ENCODE data around the gene PNPLA7.
"Not testable (repeated sequence)": the region's sequence is repeated elsewhere in the genome, so short reads cannot be mapped to it uniquely, and the experiment has no call there.

PNPLA7 gene

DNA sequence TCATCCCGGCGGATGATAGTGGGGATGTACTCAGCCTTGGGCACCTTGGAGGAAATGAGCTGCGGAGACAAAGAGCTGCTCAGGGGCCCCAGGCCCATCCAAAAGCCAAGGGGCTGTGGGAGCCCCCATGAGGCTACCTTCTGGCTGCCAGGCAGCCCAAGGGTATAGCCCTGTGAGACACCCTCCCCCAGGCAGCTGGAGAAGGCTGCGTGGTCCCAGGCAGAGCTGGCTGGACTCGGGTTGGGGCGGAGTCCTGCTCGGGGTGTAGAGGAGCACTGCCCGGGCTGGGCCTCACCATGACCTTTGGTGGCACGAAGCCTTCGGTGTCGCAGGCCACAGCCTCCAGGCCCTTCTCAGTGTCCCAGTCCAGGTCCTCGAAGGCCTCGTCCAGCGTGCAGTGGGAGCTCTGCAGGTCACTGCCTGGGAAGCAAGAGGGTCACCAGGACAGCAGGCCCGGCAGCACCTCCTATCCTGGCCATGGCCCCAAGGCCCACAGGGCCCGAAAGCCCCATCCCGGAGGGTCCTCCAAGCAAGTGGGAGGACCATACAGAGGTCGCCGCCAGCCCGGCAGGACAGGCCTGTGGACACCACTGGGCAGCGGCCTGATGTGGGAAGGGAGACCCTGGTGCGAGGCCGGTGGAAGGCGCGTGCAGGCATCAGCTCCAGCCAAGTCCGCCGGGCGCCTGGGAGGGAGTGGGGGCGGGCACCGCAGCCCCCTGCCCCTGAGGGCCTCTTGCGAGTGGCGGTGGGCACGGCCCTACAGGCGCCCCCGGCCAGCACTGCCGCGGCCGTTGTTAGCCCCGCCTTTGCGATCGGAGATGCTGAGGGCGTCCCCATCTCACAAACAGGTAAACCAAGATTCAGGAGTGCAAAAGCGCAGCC, 97.2 kb downstream of the PNPLA7 start:
- FAIRE-seq: no peak
- no peak for DNase-seq (ENCODE audit: insufficient read length, low spot score)

DNA sequence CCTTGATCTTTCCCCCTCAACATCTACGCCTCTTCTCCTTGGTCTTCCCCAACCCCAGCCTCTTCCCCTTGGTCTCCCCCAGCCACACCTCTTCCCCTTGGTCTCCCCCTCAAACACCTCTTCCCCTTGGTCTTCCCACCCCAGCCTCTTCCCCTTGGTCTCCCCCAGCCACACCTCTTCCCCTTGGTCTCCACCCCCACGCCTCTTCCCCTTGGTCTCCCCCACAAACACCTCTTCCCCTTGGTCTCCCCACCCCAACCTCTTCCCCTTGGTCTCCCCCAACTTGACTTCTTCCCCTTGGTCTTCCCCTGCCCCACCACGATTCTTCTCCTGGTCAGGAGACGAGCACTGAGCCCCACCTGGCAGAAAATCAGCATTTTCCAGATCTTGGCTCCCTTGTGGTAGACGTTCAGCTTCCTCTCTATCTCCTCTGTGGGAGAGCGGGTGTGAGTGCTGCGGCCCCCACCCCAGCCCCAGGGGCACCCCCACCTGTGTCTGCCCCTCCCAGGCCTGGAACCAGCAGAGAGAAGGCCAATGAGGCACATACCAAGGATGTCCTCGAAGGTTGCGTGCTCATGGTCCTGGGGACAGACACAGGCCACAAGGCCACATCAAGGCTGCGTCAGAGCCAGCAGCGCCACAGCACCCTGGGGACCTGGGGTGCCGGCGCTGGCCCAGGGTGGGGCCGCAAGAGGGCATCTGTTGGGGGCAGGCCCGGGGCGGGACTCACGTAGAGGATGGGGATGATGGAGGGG, 98.0 kb downstream of the PNPLA7 start:
- FAIRE-seq: no peak
- DNase-seq (ENCODE audit: insufficient read length, low spot score): no peak

GRCh38 chr9:137451264-137452005, 98.8 kb downstream of the PNPLA7 start:
- not testable (repeated sequence) for DNase-seq (ENCODE audit: insufficient read length, low spot score); FAIRE-seq

DNA sequence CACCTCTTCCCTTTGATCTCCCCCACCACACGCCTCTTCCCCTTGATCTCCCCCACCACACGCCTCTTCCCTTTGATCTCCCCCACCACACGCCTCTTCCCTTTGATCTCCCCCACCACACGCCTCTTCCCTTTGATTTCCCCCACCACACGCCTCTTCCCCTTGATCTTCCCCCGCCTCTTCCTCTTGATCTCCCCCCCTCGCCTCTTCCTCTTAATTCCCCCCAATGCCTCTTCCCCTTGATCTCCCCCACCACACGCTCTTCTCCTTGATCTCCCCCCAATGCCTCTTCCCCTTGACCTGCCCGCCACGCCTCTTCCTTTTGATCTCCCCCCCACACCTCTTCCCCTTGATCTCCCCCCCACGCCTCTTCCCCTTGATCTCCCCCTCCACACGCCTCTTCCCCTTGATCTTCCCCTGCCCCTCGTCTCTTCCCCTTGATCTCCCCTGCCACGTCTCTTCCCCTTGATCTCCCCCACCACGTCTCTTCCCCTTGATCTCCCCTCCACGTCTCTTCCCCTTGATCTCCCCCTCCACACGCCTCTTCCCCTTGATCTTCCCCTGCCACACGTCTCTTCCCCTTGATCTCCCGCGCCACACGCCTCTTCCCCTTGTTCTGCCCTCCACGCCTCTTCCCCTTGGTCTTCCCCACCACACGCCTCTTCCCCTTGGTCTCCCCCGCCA, 99.5 kb downstream of the PNPLA7 start:
- FAIRE-seq; DNase-seq (ENCODE audit: insufficient read length, low spot score): not testable (repeated sequence)

DNA sequence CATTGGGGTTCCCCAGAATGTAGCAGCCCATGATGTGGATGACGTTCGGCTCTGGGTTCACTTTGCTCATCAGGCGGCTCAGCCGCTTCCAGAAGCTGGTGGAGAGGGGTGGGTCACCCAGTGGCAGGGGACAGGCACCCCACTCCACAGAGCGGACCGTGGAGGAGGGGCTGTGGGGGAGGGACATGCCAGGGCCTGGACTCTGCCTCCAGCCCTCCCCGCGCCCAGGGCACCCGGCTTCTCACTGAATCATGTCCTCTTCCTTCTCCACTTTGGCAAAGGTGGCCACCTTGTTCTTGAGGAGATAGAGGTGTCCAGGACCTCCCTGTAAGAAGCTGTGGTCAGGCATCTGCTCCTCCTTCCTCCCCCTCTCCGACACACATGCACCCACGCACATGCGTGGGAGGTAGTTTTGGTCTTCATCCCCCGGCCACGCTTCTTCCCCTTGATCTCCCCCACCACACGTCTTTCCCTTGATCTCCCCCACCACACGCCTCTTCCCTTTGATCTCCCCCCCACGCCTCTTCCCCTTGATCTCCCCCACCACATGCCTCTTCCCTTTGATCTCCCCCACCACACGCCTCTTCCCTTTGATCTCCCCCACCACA, 100.2 kb downstream of the PNPLA7 start:
- no peak for FAIRE-seq
- DNase-seq (ENCODE audit: insufficient read length, low spot score): no peak

- FAIRE-seq (no peak), DNase-seq (ENCODE audit: insufficient read length, low spot score) (no peak)
These were observed 100.9 kb downstream of the PNPLA7 start for GRCh38 chr9:137449081-137449844.

GRCh38 chr9:137448602-137448962, 101.6 kb downstream of the PNPLA7 start:
- no peak for DNase-seq (ENCODE audit: insufficient read length, low spot score)
- FAIRE-seq: no peak

GRCh38 chr9:137447722-137448601, 102.2 kb downstream of the PNPLA7 start:
- FAIRE-seq: no peak
- no peak for DNase-seq (ENCODE audit: insufficient read length, low spot score)

- FAIRE-seq (no peak), DNase-seq (ENCODE audit: insufficient read length, low spot score) (no peak)
These were observed 103.2 kb downstream of the PNPLA7 start for GRCh38 chr9:137446851-137447471.

DNA sequence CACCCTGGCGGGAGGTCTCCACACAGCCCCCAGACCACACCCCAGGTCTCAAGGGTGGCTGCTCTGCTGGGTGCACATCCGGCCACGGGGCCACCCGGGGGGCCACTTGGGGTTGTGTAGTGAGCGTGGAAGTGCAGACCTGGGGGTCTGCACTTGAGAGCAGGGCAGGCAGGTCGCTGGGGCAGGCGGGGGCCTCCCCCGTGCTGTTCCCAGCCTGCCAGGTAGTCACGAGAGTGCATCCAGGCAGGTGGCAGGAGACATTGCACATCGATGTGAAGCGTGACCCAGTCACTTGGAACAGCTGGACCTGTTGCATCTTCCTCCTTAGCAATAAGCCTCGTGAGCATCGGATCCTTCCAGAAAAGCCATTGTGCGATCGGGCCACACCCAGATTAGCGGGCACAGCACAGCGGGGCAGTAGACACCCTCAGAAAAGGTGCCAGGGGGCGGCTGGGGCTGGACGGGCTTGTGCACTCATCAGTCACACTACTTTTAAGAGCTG, 104.2 kb downstream of the PNPLA7 start:
- no peak for DNase-seq (ENCODE audit: insufficient read length, low spot score)
- no peak for FAIRE-seq

DNA sequence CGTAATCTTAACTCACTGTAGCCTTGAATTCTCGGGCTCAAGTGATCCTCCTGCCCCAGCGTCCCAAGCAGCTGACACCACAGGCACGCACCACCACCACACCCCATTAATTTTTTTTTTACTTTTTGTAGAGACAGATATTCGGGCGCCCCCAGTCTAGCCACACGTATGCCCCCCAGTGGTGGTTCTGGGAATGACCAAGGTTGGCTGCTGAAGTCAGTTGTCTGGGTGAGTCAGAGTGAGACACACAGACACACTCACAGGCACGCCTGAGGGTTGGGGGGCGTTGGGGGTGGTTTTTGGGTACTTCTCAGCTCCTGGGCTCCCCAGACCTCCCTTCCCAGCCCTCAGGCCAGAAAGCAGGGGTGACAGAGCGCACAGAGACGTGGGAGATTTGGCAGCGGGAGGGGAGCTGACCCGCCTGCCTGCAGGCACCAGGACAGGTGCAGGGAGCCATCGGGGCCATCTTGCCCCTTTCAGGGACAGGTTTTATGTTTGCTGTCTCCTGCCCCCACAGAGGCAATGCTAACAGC, 104.9 kb downstream of the PNPLA7 start:
- DNase-seq (ENCODE audit: insufficient read length, low spot score) (peak; percentile 90), FAIRE-seq (peak; percentile 90)

DNA sequence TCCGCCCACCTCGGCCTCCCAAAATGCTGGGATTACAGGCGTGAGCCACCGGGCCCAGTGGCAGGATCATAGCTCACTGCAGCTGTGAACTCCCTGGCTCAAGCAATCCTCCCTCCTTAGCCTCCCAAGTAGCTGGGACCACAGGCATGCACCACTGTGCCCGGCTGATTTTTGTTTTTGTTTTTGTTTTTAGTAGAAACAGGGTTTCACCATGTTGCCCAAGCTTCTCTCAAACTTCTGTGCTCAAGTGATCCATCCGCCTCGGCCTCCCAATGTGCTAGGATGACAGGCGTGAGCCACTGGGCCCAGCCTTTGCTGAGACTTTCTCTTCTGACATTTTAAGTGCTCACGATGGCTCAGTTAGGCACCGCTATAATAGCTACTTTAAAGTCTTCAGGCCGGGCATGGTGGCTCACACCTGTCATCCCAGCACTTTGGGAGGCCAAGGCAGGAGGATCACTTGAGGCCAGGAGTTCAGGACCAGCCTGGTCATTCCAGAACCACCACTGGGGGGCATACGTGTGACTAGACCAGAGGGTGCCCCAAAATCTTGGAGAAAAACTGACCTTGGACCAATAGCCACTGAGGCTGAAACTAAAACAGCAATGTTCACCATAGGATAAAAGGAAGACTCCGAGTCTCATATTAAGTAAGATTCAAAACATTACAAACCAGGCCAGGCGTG, 106.0 kb downstream of the PNPLA7 start:
- no peak for FAIRE-seq
- no peak for DNase-seq (ENCODE audit: insufficient read length, low spot score)

GRCh38 chr9:137441935-137442321, 108.3 kb downstream of the PNPLA7 start:
- FAIRE-seq (no peak), DNase-seq (ENCODE audit: insufficient read length, low spot score) (no peak)

DNA sequence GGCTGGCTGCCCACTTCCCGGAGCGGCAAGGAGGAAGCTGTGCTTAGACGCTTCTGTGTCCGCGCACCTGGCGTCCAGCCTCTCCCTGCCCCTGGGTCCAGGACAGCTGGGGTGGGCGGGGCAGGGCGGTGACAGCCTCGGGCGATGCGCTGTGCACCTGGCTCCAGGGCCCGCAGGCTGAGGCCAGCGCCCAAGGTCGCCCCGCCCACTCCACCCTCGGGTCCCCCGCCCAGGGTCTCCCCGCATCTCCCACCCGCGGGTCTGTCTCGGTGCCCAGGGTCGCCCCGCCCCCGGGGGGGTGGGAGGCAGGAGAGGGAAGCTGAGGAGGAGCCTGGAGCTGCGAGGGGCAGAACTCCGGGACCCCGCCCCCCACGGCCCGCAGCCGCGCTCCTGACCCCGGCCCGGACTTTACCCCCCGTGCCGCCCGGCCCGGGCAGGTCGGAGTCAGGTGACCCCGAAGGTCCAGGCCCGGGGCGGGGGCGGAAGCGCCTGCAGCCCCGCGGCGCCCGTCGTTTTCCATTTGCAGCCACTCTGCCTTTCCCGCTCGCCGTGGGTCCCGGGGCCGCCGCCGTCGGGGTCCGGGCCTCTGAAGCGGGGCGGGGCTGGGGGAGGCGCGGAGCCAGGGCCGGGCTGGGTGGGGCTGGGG, 108.8 kb downstream of the PNPLA7 start, which contains the start of gene ENTPD8:
ENTPD8 (minus strand) TSS at position 69 of the 646 bp plus-strand sequence. CDS start 3,072 bp downstream, outside the sequence.
- FAIRE-seq: no peak
- no peak for DNase-seq (ENCODE audit: insufficient read length, low spot score)

GRCh38 chr9:137439158-137439714, 111.0 kb downstream of the PNPLA7 start:
- FAIRE-seq (no peak), DNase-seq (ENCODE audit: insufficient read length, low spot score) (no peak)

GRCh38 chr9:137438591-137439157, 111.5 kb downstream of the PNPLA7 start:
- FAIRE-seq (no peak), DNase-seq (ENCODE audit: insufficient read length, low spot score) (no peak)

Measured in GM19239 (cell line).